Activated T-cell treated with anti-CD3 and anti-CD28 coated beads for 48 hours (primary cell): ENCODE measurements around the gene ANTKMT.
"Not testable (repeated sequence)": the region's sequence is repeated elsewhere in the genome, so short reads cannot be mapped to it uniquely, and the experiment has no call there.

Source experiments
- DNase-seq: peaks from one replicate; pipeline ENCODE4 v3.0.0-alpha.2; 2020; ENCODE audit warnings: low read depth

ANTKMT gene

DNA sequence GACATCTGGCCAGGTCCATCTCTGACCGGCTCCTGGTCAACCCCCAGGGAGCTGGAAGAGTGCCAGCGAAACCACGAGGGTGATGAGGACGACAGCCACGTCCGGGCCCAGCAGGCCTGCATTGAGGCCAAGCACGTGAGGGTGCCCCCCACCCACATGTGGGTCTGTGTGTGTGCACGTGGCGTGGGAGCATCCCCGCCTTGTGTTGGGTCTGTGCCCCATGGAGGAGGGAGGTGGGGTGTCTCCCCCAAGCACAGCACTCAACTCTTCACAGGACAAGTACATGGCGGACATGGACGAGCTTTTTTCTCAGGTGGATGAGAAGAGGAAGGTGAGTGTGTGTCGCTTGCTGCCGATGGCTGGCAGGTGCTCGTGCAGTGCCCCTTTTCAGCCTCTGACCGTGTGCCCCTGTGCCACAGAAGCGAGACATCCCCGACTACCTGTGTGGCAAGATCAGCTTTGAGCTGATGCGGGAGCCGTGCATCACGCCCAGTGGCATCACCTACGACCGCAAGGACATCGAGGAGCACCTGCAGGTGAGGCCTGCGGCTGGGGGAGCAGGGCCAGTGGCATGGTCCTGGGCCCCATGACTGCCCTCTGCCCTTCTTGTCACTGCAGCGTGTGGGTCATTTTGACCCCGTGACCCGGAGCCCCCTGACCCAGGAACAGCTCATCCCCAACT, 39.1 kb upstream of the ANTKMT start:
- DNase-seq: no peak

DNA sequence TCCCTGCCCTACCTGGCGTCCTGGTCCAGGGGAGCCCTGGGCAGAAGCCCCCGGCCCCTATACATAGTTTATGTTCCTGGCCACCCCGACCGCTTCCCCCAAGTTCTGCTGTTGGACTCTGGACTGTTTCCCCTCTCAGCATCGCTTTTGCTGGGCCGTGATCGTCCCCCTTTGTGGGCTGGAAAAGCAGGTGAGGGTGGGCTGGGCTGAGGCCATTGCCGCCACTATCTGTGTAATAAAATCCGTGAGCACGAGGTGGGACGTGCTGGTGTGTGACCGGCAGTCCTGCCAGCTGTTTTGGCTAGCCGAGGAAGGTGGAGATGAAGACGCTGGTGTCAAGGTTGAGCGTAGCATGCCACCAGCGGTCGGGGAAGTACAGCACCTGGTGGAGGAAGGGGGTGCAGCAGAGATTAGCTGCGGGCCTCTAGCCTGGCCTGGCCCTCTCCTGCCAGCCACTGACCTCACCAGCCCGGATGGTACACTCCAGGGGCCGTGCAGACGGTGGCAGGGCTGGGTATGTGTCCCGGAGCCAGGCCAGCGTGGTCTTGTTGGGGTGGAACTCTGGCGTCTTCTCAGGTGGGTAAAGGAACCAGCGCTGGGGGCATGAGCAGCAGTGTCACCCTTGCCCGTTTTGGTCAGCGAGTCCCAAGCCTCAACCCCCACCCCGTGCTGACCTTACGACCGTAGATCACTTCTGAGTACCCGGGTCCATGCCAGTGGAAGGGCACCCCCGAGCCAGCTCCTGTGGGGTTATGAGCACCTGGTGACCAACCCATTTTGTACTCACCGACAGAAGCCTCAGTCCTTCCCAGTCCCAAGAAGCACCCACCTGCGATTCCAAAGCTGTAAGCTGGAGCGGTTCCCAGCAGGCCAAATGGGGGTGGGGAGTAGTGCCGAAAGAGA, 38.2 kb upstream of the ANTKMT start:
- no peak for DNase-seq

DNA sequence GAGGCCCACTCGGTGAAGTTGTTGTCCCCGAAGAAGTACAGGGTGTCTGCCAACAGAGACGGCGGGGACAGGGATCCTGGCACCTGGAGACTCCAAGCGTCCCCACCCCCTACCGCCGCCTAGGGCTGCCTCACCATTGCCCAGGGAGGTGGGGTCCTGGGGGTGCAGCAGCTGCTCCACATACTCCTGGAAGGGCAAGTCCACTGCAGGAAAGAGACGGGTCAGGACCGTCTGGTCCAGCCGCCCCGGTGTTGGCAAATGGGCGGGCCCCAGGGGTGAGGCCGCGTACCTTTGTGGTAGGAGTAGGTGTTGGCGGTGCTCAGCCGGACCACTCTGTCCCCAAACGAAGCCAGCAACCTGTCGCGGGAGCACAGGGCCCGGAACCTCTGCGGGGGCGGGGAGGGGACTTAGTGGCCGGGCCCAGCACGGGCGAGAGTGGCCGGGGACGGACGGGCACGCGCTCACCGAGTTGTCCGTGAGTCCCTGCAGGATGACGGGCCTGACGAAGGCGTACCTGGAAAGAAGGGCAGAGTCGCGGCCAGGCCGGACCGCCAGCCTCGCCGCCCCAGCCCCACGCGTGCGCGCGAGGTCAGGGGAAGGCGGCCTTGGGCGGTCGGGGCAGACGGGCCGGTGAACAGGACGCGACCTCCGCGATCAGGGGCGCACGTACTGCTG, 37.4 kb upstream of the ANTKMT start:
- DNase-seq: no peak

DNA sequence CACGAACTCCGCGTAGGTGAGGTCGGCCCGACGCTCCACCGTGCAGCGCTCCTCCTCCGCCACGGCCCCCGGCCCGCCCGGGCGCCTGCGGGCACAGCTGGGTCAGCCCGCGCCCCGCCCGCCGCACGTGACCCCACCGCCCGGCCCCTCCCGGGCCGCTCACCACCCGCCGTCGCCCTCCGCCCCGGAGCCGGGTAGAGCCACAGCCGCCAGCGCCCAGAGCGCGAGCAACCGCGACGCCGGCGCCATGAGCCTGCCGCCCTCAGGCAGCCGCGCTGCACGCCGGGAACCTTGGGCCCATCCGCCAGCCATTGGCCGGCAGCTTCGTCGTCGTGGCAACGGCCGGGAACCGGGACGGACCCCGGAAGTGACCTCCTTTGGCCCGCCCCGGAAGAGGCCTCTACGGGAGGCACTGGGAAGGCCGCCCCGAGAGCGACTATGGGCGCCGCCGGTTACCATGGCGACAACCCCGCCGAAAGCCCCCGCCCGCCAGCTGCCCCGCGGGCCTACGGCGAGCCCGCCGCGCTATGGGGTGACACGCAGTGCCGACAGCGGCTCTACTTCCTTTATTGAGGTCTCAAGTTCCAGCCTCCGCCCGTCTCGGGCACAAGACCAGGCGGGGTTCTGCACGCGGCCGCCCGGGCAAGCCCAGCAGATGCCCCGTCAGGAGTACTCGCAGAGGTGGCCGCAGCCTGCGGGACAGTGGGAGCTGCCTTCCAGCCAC, 36.7 kb upstream of the ANTKMT start, which contains the start of gene JMJD8:
Gene JMJD8, minus strand, starts transcription at position 264 of the 724 bp plus-strand sequence. Its CDS starts 15 bp downstream, at position 249.
- DNase-seq: peak; percentile 97

DNA sequence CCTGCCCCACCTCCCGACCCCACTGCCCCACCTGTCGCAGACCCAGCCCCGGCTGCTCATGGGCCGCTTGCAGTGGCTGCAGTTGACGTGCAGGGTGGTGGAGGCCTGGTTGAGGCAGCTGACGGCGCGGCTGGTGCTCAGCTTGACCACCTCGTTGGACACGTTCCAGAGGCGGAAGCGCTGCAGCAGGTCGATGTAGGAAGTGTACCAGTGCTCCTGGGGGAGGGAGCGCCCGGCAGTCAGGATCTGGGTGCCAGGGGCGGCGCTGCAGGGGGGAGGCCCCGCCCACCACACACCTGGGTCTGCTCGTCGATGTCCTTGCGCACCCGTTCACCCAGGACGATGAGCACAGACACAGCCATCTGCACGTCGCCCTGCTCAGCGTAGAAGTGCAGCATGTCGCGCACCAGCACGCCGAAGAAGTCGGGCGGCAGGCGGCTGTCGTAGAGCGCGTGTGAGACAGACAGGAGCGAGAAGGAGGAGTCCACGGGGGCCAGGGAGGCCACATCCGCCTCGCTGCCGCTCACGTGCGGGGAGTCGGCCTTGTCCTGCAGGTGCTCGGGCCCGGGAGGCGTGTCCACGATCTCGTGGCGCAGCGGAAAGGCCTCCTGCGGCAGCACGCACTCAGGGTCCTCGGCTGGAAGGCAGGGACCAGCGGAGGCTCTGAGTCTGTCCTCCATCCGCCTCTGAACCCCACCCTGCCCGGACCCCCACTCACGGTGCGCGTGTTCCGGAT, 35.8 kb upstream of the ANTKMT start:
- DNase-seq: no peak

DNA sequence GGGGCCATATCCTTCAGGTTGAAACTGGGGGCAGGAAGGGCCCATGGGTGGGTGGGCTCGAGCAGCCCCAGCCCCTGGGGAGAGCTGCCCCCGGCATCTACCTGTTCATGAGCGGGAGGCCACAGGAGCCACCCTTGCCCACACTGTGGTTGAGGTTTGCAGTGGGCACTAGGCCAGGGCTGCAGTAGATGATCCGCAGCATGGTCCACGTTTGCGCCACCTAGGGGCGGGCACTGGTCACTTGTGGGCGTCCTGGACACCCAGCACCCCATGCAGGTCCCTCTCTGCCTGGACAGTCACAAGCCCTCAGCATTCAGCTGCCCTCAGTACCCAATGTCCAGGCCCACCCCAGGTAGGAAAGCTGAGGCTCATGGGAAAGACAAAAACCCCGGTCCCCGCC, 35.0 kb upstream of the ANTKMT start:
- DNase-seq: no peak

DNA sequence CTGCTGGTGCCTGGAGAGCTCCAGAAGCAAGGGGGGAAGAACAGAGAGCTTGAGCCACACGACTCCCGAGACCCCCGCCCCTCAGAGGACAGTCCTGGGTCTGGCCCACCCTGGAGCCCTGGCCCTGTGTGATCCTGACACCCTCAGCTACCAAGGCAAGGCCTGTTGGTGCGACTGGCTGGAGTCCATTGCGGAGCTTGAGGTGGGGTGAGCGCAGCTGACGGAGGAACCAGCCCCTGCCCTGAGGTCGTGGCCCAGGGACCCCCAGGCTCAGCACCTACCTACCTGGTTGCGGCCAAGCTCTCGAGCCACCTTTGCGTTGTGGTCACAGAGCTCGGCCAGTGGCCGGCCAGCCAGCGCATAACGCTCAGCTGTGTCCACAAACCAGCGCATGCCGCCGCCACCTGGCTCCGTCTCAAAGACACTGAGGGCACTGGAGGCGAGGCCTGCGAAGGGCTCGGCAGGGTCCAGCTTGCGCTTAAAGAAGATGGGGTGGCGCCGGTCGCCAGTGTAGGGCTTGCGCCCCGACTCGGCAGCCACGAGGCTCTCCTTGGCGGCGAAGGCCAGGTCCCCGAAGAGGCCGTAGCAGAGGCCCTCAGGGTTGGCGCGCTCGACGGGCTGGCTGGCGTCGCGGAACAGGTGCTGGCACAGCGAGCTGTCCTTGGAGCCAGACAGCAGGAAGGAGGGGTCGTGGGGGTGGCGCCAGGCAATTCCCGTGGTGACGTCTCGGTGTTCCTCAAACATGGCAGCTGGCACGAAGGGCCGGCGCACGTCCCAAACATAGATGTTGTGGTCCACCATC, 34.3 kb upstream of the ANTKMT start:
- DNase-seq: no peak

DNA sequence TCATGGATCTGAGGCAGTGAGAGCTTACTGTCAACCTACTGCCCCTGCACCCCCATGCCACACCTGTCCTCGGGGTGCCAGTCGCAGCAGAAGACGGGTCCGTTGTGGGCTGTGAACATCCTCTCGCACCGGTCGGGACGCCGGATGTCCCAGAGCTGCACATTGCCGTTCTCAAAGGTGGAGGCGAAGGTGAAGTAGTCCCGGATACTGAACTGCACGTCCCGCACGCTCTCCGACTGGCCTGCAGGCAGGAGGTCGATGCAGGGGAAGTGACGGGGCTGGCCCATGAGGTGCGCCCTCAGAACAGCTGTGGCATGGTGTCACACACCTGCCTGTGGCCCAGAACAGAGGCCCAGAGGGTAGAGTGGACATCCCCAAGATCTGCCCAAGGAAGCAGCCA, 33.4 kb upstream of the ANTKMT start:
- no peak for DNase-seq

DNA sequence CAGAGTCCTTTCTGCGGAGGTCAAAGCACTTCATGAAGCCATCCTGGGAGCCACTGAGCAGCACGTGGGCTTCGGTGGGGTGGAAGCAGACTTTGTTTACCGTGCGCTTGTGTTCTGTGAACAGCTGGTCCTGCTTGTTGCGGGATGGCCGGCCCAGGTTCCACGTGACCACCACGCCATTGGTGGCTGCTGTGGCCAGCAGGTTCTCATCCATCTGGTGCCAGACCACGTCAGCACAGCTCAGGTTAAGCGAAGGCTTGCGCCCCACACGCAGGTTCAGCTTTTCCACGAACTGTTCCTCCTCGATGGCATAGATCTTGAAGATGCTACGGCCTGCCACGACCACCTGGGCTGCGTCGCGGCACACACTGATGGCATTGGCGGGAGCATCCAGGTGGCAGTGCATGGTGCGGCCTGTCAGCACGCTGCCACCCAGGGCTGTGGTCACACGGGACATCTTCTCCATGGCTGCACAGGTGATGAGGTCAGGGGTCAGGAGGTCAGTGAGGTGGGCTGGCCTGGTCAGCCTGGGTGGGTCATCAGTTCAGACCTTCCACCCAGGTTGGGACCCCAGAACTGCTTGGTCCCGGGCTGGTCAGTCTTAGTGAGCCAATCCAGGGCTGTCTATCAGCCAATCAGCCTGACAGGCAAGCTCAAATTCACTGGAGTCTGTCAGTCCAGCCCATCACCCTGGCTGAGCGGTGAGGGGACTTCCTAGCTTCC, 31.6 kb upstream of the ANTKMT start:
- DNase-seq: no peak

DNA sequence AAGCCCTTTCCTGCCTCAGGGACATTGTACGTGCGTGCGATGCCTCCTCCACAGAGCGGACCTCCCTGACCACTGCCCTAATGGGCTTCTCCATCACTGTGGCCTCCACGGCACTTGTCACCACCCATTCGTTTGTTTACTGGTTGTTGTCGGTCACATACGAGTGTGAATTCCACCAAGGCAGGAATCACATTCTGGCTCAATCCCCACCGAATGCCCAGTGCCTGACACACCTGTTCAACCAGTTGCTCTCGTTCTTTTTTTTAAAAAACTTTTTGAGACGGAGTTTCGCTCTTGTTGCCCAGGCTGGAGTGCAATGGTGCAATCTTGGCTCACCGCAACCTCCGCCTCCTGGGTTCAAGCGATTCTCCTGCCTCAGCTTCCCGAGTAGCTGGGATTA, 29.7 kb upstream of the ANTKMT start:
- DNase-seq: not testable (repeated sequence)

DNA sequence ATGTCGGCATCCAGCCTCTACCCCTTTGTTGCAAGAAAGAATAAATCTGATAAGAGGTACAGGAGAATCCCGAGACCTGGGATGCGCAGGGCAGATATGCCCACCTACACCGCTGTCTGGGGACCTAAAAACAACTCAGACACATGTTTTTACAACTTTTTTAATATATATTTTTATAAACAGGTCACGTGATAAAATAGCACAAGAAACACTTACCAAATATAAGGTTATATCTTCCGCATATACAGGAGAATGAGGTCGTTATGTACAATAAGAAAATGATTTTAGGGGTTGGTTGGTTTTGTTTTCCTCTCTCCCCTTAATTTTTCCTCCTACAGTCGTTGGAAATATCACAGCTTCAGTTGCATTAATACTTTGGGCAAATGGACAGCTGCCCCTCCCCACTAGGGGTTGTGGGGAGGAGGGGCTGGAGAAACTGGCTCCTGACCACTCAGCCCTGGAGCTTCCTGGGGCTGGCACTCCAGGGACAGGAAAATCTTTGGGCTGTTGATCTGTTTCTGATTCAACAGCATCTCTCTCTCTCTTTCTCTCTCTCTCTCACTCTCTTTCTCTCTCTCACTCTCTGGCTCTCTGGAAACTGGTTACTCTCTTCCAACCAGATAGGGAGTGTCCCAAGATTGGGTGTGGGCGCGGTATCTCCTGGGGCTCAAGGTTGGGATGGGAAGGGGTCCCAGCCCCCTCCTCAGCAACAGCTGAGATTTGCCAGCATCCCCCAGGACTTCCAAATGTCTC, 28.4 kb upstream of the ANTKMT start:
- DNase-seq: no peak

DNA sequence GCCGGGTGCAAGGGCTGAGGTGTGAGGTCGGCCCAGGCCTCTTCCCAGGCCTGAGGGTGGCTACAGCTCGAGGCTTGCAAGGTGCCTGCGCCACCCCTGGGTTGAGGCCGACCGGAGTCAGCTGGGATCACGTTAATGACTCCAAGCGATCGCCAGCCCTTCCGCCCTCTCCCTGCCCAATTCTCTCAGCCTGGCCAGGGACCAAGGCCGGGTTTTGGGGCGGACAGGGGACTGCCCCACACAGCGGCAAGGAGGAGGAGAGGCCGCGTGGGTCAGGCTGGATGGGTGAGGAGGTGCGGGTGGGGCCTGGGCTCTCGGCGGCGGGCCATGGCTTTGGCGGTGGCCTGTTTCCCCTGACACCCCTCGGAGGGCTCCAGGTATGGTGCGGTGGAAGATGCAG, 27.6 kb upstream of the ANTKMT start:
- DNase-seq: no peak

DNA sequence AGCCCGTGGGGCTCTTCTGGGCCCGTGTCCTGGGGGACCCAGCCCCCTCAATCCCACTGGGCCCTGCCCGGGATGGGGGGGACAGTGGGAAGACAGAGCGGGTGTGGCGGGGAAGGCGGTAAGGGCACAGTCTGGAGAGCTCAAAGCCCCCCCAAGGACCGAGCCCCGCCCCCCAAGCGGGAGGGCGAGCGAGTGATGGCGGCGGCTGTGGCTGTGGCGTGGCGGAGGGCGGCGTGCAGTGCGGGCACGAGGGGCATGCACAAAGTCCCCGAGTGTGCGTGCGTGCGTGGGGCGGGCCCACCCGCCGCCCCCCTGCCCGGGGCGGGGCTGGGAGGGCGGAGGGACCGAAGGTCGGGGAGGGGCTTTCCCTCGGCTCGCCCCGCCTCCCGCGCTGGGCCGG, 27.2 kb upstream of the ANTKMT start:
- no peak for DNase-seq

DNA sequence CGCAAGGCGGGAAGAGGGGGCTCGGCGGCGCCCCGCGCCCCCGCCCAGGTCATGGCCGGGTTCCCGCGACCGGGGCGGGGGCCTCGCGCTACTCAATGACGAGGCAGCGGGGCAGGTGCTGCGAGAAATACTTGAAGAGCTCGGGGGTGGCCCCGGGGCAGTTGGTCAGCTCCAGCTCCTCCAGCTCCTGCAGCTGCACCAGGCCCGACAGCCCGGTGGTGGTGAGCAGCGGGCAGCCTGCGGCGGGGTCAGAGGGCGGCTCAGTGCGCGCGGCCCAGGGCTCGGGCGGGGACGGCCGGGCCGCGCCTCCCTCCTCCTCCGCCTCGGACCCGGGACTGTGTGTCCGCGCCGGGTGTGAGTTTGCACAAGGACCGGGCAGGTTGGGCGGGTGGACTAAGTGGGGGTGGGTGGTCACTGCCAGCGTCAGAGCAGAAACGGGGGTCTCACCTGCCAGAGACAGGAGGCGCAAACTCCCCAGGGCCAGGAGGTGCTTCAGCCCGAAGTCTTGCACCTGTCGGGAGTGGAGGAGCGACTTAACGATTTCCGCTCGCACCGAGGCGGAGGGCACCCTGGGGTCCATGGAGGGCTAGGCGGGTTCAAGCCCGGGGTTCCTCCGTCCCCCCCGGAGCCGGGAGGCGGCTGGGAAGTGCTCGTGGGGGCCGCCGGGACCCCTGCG, 26.6 kb upstream of the ANTKMT start:
- DNase-seq: no peak

DNA sequence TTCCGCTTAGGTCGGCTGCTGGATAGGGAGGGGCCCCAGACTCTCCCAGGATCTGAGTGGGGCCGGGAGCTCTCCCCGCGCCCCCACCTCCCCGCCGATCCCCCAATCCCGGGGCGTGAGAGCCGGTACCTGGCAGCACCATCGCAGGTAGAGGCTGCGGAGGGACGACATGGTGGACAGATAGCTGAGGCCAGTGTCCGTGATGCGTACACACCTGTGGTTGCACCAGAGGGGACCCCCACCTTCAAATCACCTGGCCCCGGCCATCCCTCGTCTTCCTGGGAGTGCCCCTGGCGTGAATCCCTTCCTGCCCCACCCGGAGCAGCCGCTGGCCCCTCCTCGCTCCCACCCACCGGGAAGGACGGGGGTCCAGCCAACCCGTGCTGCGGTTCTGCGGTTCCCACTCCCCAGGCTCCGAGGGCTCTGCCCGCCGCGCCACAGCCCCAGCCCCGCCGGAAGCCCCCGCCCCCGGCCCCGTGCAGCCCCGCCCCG, 26.0 kb upstream of the ANTKMT start:
- DNase-seq: no peak

DNA sequence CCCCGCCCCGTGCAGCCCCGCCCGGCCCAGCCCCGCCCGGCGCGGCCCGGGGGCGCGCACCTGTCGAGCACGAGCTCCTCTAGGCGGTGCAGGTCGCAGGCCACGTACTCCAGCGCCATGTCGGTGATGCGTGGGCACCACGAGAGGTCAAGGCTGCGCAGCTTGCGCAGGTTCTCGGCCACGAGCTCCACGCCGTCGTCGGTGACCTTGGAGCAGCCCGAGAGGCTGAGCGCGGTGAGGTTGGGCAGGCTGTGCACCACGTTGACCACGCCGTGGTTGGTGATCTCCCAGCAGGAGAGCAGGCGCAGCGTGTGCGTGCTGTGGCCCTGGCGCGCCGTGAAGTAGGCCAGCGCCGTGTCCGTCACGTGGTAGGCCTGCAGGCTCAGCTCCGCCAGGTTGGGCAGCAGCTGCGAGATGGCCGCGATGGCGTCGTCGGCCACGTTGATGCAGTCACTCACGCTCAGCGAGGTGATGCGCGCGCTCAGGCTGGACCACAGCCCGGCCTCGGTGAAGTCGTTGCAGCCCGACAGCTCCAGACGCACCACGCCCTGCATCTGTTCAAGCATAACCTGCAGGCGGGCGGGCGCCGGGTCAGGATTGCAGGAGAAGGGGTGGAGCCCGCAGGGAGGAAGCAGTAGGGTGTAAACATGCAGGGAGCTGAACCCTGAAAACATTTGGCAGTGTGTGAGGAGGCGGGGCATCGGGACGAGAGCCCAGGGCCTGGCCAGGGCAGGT, 25.4 kb upstream of the ANTKMT start:
- peak; percentile 75 for DNase-seq

DNA sequence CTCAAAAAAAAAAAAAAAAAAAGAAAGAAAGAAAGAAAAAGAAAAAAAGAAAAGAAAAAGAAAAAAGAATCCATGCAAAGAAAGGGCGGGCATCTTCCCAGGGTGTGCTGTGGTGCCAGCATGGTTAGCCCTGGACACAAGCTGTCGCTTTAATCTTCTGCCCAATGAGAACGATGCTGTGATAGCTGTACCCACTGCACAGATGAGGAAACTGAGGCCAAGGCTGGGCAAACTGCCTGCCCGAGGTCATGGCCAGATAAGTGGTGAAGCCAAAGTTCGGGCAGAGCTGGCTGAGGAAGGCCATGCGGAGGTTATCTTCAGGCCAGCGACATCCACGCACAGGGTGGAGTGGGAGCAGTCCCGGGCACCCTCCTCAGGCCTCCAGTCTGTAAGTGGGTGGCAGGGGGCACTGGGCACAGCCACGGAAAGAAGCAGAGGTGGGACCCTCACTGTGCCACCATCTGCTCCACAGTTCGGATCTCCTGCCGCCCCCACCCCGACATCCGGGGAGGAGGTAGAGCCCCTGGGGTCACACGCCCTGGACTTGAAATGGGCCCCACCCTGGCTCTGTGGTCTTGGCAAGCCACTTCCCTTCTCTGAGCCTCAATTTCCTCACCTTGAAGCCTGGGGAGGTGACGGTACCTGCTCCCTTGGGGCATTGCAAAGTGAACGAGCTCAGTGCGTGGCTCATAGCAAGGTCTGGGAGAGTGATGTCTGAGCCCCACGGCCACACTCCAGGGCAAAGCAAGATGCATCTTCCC, 21.9 kb upstream of the ANTKMT start:
- no peak for DNase-seq
